HG02571 (cell line): ENCODE results near the gene NEMP2.

Experiments
- ATAC-seq: cut with Tn5 transposase; IDR thresholded peaks from one replicate; pipeline ENCODE4 v1.9.1; 2021; ENCODE audit warnings: mild to moderate bottlenecking, moderate library complexity; ENCODE audit not compliant: unreplicated experiment

NEMP2 gene

GRCh38 chr2:190561094-190561493 is 26.6 kb upstream of the NEMP2 start:
- ATAC-seq, result no peak

GRCh38 chr2:190554357-190555006 is 20.0 kb upstream of the NEMP2 start:
- no peak for ATAC-seq

GRCh38 chr2:190553254-190553653 is 18.7 kb upstream of the NEMP2 start:
- ATAC-seq, result no peak

- no peak for ATAC-seq
Measured at GRCh38 chr2:190551928-190552327, 17.4 kb upstream of the NEMP2 start.

GRCh38 chr2:190550137-190550536 is 15.6 kb upstream of the NEMP2 start:
- no peak for ATAC-seq

GRCh38 chr2:190547886-190548285 is 13.4 kb upstream of the NEMP2 start:
- no peak for ATAC-seq

GRCh38 chr2:190546734-190547133 is 12.2 kb upstream of the NEMP2 start:
- no peak for ATAC-seq

GRCh38 chr2:190545555-190546385 is 11.2 kb upstream of the NEMP2 start:
- no peak for ATAC-seq

- ATAC-seq, result no peak
Measured at GRCh38 chr2:190545093-190545492, 10.6 kb upstream of the NEMP2 start.

- no peak for ATAC-seq
Measured at GRCh38 chr2:190540048-190540447, 5.5 kb upstream of the NEMP2 start.

GRCh38 chr2:190538201-190538600 is 3.7 kb upstream of the NEMP2 start:
- ATAC-seq, result no peak

- no peak for ATAC-seq
Measured at GRCh38 chr2:190537765-190538164, 3.2 kb upstream of the NEMP2 start.

- ATAC-seq, result no peak
Measured at GRCh38 chr2:190535586-190535985, 1.1 kb upstream of the NEMP2 start.

- ATAC-seq, result no peak
Measured at GRCh38 chr2:190535121-190535439, 558 bp upstream of the NEMP2 start.

- peak; percentile 13 for ATAC-seq
Measured at GRCh38 chr2:190533968-190534309, 583 bp downstream of the NEMP2 start.

GRCh38 chr2:190533175-190533967 is 1.2 kb downstream of the NEMP2 start:
- no peak for ATAC-seq

GRCh38 chr2:190532581-190532980 is 1.9 kb downstream of the NEMP2 start:
- no peak for ATAC-seq

- ATAC-seq, result no peak
Measured at GRCh38 chr2:190530248-190530900, 4.1 kb downstream of the NEMP2 start.

- ATAC-seq, result no peak
Measured at GRCh38 chr2:190529486-190530247, 4.9 kb downstream of the NEMP2 start.

- ATAC-seq, result no peak
Measured at GRCh38 chr2:190528521-190529001, 6.0 kb downstream of the NEMP2 start.
